IPS-18a (cell line): Measurements from ENCODE around the gene VPS4B.

Experiments
- H3K27ac ChIP-seq: one replicate; pipeline ENCODE4 v1.5.1; 2013; ENCODE audit warnings: low read length
- H3K27me3 ChIP-seq: one replicate; pipeline ENCODE4 v1.6.1; 2013; ENCODE audit warnings: mild to moderate bottlenecking, low read length; ENCODE audit not compliant: control insufficient read depth, insufficient read depth
- H3K36me3 ChIP-seq: one replicate; pipeline ENCODE4 v1.6.1; 2013; ENCODE audit warnings: low read depth, low read length; ENCODE audit not compliant: control insufficient read depth
- H3K4me1 ChIP-seq: one replicate; pipeline ENCODE4 v1.6.1; 2013; ENCODE audit warnings: low read depth, low read length; ENCODE audit not compliant: control insufficient read depth
- H3K4me3 ChIP-seq: one replicate; pipeline ENCODE4 v1.5.1; 2013; ENCODE audit warnings: low read length
- H3K9ac ChIP-seq: one replicate; pipeline ENCODE4 v1.6.1; 2013; ENCODE audit warnings: mild to moderate bottlenecking, low read length, moderate library complexity
- H3K9me3 ChIP-seq: one replicate; pipeline ENCODE4 v1.6.1; 2013; ENCODE audit warnings: low read depth, low read length; ENCODE audit not compliant: control insufficient read depth

The VPS4B gene

GRCh38 chr18:63447066-63447465 lies 24.8 kb upstream of the VPS4B start:
- H3K36me3 ChIP-seq = no peaks in the 10 kb centered on the region
- no peaks in the 10 kb centered on the region for H3K9me3 ChIP-seq
- H3K4me1 ChIP-seq = no peaks in the 10 kb centered on the region
- H3K27ac ChIP-seq = no peak overlapping the region
- no peaks in the 10 kb centered on the region for H3K27me3 ChIP-seq
- H3K4me3 ChIP-seq = no peak overlapping the region
- no peak overlapping the region for H3K9ac ChIP-seq

- Histone ChIP-seq H3K4me1 (no peaks in the 10 kb centered on the region), H3K27ac (no peak overlapping the region), H3K9me3 (no peaks in the 10 kb centered on the region), H3K4me3 (no peak overlapping the region), H3K27me3 (no peaks in the 10 kb centered on the region), H3K9ac (no peak overlapping the region), H3K36me3 (no peaks in the 10 kb centered on the region)
Observed at GRCh38 chr18:63446266-63446665, 24.0 kb upstream of the VPS4B start.

DNA sequence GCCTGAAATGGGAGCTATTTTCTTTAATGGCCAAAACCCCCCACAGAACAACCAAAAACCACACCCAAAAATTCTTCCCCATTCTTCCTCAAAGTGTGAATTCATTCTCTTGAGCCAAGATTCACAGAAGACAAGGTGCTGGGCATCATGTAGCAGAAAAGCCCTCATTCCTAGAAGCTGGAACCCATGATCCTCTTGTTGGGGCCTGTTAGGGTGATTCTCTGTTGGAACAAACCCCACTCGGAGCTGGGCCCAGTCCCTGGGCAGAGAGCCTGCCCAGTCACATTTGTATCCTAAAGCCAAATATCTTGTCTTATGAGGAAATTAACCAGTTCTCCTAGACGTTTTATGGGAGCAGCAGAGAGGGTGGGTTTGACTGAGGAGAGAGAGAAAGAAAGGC lies 22.8 kb upstream of the VPS4B start:
- Histone ChIP-seq H3K27me3 (no peaks in the 10 kb centered on the region), H3K27ac (no peak overlapping the region), H3K9me3 (no peaks in the 10 kb centered on the region), H3K4me1 (no peaks in the 10 kb centered on the region), H3K4me3 (no peak overlapping the region), H3K36me3 (no peaks in the 10 kb centered on the region), H3K9ac (no peak overlapping the region)

DNA sequence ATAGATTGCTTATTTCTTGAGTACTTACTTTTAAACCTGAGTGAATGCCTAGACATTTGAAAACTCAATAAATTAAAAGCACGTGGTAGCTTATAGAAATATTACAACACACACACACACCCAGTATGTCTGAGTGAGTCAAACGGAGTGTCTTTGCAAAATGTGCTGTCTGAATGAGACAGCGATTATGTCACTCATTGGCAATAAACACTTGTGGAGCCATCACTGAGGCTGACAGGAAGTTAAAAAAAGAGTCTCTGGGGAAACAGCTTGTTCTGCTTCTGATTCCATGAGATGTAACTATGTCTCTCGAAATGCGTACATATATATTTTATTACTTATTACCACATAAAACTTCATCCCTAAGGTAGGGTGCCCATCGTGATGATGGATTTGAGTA lies 22.3 kb upstream of the VPS4B start:
- Histone ChIP-seq H3K4me3 (no peak overlapping the region), H3K36me3 (no peaks in the 10 kb centered on the region), H3K4me1 (no peaks in the 10 kb centered on the region), H3K27ac (no peak overlapping the region), H3K9me3 (no peaks in the 10 kb centered on the region), H3K9ac (no peak overlapping the region), H3K27me3 (no peaks in the 10 kb centered on the region)

DNA sequence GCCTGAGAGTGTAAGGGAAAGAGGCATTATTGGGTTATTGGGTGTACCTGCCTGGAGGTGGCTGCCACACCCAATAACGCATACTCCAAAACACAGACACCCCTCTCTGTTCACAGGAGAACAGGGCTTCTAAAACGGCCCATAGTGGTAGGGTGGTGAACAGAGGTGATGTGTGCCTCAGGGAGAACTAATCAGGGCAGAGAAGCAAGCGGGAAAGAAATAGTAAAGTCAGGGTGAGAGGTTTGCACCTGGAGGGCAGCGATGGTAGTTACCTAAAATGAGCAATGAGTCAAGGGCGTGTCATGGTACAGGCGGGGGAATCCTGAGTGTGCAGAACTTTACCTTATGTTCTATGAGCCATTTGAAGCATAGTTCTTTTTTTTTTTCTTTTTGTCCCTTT lies 21.6 kb upstream of the VPS4B start:
- Histone ChIP-seq H3K9ac (no peak overlapping the region), H3K4me3 (no peak overlapping the region), H3K4me1 (no peaks in the 10 kb centered on the region), H3K27ac (no peak overlapping the region), H3K9me3 (no peaks in the 10 kb centered on the region), H3K27me3 (no peaks in the 10 kb centered on the region), H3K36me3 (no peaks in the 10 kb centered on the region)

DNA sequence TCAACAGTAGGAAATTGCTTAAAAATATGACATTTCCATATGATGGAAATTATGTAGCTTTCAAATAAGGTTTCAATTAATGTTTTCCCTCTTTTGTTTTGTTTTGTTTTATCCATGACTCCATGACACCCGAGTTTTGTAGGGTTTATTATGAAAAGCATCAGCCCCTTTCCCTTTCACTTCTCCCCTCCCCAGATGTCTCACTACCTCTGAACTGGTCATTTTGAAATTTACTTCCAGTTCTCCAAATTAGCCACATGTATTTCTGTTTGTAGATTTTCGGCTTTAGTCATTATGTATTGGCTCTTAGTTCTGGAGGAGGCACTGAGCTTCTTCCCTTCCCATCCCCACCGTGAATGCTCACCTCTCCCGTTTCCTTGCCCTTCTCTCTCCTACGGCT lies 18.6 kb upstream of the VPS4B start:
- Histone ChIP-seq H3K27me3 (no peaks in the 10 kb centered on the region), H3K36me3 (no peaks in the 10 kb centered on the region), H3K4me1 (no peaks in the 10 kb centered on the region), H3K27ac (no peak overlapping the region), H3K9me3 (no peaks in the 10 kb centered on the region), H3K4me3 (no peak overlapping the region), H3K9ac (no peak overlapping the region)

DNA sequence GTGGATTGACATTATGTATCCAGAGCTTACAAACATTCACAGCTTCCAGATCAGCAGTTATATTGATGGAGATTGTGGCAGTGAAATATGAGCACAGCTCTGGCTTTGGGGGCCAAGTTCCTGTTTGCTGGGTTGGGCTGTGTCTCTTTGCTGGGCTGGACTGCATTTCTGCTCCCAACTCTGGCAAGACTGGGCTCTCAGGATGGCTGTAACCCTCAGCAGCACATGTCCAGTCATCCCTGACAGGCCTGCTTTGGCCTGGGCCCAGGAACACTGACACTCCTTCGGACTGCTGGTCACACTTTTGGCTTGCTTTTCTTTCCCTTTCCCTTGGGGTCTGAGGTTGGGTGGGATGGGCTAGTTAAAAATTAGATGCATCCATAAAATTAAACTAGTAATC lies 17.9 kb upstream of the VPS4B start:
- Histone ChIP-seq H3K4me3 (no peak overlapping the region), H3K36me3 (no peaks in the 10 kb centered on the region), H3K4me1 (no peaks in the 10 kb centered on the region), H3K27me3 (no peaks in the 10 kb centered on the region), H3K9me3 (no peaks in the 10 kb centered on the region), H3K27ac (no peak overlapping the region), H3K9ac (no peak overlapping the region)

- H3K27me3 ChIP-seq = no peaks in the 10 kb centered on the region
- no peaks in the 10 kb centered on the region for H3K36me3 ChIP-seq
- no peaks in the 10 kb centered on the region for H3K4me1 ChIP-seq
- H3K9ac ChIP-seq = no peak overlapping the region
- H3K9me3 ChIP-seq = no peaks in the 10 kb centered on the region
- H3K4me3 ChIP-seq = no peak overlapping the region
- H3K27ac ChIP-seq = no peak overlapping the region
Observed at GRCh38 chr18:63439334-63439733, 17.1 kb upstream of the VPS4B start.

GRCh38 chr18:63438181-63438580 lies 15.9 kb upstream of the VPS4B start:
- no peak overlapping the region for H3K27ac ChIP-seq
- no peaks in the 10 kb centered on the region for H3K9me3 ChIP-seq
- H3K4me3 ChIP-seq = no peak overlapping the region
- no peaks in the 10 kb centered on the region for H3K4me1 ChIP-seq
- H3K9ac ChIP-seq = no peak overlapping the region
- no peaks in the 10 kb centered on the region for H3K27me3 ChIP-seq
- no peaks in the 10 kb centered on the region for H3K36me3 ChIP-seq

DNA sequence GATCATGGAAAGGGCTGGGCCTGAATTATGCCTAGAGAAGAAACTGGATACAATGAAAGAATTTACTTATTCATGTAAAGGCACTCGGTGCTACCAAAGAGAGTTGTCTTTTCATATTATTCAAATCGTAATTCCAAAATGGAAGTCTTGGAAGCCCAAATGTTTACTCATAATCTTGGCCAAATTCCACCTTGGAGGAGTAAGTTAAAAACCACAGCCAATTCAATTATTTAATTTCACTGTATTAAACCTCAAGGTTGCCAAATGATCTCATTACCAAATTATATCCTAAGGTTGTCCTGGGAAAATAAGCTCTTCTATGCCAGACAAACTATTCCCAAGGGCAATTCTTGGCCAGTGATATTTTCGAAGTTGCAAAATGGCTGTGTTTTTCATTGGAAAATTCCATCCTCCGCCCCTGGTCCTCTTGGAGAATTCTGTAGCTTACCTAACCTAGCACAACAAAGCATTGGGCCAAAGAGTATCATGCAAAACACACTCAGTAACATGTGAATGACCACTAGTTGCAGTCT lies 11.1 kb upstream of the VPS4B start:
- Histone ChIP-seq H3K4me1 (no peaks in the 10 kb centered on the region), H3K27me3 (no peaks in the 10 kb centered on the region), H3K4me3 (no peak overlapping the region), H3K27ac (no peak overlapping the region), H3K9me3 (no peaks in the 10 kb centered on the region), H3K9ac (no peak overlapping the region), H3K36me3 (no peaks in the 10 kb centered on the region)

DNA sequence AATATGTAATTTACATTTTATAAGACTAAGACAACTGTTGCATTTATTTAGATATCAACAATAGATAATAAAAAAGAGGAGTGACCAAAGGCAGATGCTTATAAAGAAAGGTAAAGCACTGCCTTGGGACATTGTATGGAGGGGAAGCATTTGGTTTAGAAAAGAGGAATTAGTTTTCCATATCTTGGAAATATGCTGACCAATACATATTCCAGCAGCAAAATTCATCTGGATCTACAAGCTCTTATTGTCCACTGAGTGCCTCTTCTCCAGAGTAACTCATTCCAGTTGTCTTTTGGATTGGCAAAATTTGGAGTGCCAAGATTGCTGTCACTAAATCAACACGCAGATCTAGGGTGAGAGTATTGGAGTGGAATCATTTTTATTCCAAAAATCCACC lies 8.9 kb upstream of the VPS4B start:
- H3K27me3 ChIP-seq = no peaks in the 10 kb centered on the region
- H3K36me3 ChIP-seq = no peaks in the 10 kb centered on the region
- H3K4me1 ChIP-seq = no peaks in the 10 kb centered on the region
- no peak overlapping the region for H3K27ac ChIP-seq
- H3K9me3 ChIP-seq = no peaks in the 10 kb centered on the region
- H3K9ac ChIP-seq = no peak overlapping the region
- no peak overlapping the region for H3K4me3 ChIP-seq

GRCh38 chr18:63430526-63430925 lies 8.2 kb upstream of the VPS4B start:
- Histone ChIP-seq H3K27me3 (no peaks in the 10 kb centered on the region), H3K4me1 (no peaks in the 10 kb centered on the region), H3K27ac (no peak overlapping the region), H3K36me3 (no peaks in the 10 kb centered on the region), H3K9me3 (no peaks in the 10 kb centered on the region), H3K4me3 (no peak overlapping the region), H3K9ac (no peak overlapping the region)
